GM21825 (cell line): ENCODE measurements around the gene ENTPD1.
"Not testable (repeated sequence)": the region's sequence is repeated elsewhere in the genome, so short reads cannot be mapped to it uniquely, and the experiment has no call there.

Experiments used
- ATAC-seq: cut with Tn5 transposase; IDR thresholded peaks from one replicate; pipeline ENCODE4 v1.9.1; 2021; ENCODE audit warnings: mild to moderate bottlenecking, moderate library complexity; ENCODE audit not compliant: unreplicated experiment

The ENTPD1 gene, protein sequence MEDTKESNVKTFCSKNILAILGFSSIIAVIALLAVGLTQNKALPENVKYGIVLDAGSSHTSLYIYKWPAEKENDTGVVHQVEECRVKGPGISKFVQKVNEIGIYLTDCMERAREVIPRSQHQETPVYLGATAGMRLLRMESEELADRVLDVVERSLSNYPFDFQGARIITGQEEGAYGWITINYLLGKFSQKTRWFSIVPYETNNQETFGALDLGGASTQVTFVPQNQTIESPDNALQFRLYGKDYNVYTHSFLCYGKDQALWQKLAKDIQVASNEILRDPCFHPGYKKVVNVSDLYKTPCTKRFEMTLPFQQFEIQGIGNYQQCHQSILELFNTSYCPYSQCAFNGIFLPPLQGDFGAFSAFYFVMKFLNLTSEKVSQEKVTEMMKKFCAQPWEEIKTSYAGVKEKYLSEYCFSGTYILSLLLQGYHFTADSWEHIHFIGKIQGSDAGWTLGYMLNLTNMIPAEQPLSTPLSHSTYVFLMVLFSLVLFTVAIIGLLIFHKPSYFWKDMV

DNA sequence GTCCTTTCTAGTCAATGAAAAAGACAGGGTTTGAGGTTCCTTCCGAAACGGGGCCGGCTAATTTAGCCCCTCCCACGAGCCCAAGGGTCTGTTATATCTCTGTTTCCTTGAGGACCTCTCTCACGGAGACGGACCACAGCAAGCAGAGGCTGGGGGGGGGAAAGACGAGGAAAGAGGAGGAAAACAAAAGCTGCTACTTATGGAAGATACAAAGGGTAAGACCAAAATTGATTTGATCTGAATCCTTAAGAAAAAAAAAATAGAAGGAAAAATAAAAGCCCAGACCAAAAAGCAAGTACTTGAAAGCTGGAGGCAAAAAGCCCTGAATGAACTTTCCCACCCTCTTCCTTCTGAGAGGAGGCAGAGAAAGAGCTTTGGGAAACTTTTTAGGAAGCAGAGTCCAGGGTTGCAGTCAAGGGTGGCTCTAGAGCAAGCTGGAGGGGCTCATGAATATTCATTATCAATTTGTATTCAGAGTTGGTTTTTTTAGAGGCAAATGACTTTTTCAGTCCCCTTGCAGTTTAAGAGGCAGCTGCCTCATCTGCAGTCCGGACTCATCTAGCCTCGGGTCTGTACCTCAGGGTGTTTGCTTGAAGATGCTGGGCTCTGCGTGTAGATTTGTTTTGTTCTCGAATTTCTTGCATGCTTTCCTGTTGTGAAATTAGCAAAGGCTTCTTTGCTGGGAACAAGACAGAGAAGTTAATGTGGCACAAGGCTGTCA, at the start of gene ENTPD1:
Gene ENTPD1 (plus strand): TSS at position 123 of the 721 bp plus-strand sequence. CDS start 77 bp downstream, at position 200.
- no peak for ATAC-seq

DNA sequence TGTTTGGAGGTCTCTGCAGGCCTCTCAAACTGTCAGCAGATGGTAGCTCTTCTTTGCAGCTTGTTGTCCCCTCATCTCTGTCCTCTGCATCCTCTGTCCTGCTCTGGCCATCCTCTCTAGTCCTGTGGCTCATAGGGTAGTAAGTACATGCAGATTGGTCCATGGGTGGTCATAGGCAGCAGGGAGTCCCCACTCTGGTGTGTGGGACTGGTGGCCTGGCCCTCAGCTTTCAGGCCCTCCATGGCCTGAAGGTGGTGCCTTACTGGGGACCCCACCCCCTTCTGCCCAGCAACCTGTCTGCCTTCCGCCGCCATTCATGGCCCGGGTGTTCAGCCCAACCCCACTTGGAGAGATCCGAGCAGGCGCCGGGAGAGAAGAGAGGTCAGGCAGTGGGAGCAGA, 49.4 kb upstream of the ENTPD1 start:
- no peak for ATAC-seq

DNA sequence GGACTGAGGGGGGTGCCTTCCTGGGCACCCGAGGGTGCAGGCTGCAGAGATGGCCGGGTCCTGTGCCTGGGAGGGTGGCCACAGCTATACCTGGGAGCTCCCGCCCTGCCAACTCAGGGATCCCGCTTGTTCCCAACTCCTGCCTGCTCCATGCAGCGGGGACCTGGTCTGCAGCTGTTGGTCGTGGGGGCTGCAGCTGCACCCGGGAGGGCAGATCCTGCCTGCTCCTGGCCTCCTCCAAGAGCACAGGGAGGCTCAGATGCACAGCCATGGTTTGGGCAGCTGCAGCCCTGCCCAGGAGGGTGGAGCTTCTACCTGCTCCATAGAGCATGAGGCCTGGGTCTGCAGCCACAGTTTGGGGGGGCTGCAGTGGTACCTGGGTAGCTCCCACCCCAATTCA, 49.0 kb upstream of the ENTPD1 start:
- ATAC-seq: no peak

DNA sequence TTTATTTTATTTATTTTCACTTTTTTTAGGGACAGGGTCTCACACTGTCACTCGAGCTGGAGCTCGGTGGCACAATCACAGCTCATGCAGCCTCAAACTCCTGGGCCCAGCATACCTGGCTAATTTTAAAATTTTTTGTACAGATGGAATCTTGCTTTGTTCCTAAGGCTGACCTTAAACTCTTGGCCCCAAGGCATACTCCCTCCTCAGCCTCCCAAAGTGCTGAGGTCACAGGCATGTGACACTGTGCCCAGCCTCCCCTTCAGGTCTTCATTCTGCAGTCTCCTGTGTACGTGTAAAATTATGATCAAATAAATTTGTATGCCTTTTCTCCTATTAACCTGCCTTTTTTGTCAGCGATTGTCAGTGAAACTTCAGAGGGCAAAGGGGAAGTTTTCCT, 44.5 kb upstream of the ENTPD1 start:
- ATAC-seq: no peak

DNA sequence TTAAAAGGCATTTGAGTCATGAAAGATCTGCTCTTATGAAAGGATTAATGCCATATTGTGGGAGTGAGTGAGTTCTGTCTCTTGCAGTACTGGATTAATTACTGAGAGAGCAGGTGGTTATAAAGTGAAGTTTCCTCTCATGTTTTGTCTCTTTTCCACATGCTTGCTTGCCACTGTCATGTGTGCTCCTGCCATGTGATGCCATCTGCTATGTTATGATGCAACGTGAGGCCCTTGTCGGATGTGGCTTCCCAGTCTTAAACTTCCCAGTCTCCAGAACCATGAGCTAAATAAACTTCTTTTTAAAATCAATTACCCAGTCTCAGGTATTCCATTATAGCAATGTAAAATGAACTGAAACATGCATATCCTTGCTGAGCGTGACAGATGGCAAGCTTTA, 39.5 kb upstream of the ENTPD1 start:
- no peak for ATAC-seq

DNA sequence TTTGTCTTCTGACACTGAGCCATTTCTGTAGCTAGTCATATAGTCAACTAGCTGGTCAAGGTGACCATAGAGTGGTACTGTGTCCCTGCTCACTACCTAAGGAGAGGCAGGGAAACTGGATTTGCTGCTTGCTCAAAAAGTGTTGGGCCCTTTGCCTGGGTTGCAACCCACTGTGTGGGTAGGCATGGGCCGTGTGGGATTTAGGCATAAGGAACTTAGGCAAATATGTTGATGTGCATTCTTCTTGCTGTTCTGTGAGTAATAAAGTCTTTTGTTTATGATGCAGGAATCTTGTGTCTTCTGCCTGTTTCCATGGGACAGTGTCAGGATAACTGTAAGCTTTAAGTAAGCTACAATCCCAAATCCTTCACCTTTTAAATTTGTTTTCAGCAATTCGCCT, 39.1 kb upstream of the ENTPD1 start:
- ATAC-seq: no peak

DNA sequence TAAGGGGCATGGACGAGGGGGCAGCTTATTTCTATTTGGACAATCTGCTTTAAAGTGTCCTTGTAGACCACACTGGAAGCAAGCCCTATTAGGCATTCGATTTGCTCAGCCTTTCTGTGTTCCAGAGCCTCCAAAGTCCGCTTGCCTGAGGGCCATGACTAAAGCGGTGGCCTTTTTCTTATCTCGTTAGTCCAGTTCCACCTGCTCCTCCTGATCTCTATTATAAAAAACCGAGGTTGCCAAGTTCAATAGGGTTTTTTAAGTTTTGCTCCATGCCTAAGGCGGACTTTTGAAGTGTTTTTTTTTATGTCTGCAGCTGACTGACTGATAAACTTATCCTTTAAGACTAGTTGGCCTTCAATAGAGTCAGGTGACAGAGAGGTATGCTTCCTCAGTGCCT, 35.2 kb upstream of the ENTPD1 start:
- not testable (repeated sequence) for ATAC-seq

DNA sequence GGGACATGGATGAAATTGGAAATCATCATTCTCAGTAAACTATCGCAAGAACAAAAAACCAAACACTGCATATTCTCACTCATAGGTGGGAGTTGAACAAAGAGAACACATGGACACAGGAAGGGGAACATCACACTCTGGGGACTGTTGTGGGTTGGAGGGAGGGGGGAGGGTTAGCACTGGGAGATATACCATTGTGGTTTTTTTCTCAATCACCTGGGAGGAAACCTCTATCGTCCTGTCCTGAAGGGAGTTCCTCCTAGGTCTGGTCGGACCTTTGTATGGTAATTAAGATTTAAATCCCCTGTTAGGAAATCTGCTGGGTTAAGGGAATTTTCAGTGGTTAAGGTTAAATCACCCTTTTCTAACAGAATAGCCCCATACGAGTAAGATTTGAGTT, 33.5 kb upstream of the ENTPD1 start:
- not testable (repeated sequence) for ATAC-seq

DNA sequence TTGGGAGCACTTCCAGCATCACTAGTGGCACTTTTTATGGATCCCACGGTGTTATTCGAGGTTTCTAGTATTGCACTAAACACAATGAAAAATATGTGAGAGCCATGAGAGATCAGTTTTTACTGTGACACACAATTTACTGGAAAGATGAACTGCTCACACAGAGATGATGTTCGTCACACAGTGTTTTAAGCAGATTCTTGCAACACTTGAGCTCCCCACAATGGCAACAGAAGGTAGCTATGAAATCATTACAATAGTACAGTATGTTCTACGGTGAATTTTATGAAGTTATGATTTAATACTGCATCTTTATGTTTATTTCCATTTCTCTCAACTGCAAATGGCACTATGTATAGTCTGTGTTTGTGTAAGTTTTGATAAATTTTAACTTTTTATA, 27.4 kb upstream of the ENTPD1 start:
- ATAC-seq: no peak

DNA sequence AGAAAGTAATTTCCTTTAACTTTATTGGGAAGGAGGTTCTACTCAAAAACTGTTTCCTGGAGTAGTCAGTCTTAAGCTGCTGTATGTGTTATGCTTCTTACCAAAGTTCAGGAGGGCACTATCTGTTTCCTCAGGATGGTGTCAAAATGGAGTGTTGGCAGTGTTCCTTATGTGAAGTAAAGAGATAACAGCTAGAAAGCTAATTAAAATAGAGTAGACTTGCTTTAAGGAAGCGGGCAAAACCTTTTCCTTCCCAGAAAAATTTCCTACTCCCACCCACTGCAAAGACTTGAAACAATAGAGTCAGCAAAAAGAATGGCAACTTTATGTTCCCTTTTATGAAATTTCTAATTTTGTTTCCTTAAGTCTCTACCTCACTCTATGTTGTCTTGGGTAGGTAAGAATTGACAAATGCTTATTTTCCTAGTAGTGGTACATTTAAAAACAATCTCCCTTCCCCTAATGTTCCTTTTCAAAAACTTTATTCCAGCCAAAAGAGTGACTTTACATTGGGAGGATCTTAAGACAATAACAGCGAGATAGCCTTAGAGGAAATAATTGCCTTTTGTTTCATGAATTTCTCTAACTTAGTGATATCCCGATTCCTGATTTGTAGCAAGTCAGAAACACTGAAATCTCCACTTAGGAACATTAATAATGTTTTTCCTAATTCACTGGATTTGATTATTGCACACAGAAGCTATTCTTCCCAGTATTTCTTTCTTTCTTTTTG, 26.5 kb upstream of the ENTPD1 start:
- ATAC-seq: no peak

DNA sequence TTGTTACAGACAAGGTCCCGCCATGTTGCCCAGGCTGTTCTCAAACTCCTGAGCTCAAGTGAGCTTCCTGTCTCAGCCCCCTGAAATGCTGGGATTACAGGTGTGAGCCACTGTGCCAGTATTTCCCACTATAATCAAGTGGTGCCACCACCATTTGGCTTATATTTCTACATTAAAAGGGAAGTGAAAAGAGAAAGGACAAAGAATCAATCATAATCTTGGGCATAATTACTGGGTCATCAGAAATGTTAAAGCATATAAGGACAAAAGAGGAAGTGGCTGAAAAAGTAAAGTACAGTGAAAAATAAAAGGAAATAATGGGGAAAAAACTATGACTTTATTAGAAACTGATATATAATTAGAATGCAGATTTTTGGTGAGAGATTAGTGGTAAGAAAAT, 25.7 kb upstream of the ENTPD1 start:
- no peak for ATAC-seq

DNA sequence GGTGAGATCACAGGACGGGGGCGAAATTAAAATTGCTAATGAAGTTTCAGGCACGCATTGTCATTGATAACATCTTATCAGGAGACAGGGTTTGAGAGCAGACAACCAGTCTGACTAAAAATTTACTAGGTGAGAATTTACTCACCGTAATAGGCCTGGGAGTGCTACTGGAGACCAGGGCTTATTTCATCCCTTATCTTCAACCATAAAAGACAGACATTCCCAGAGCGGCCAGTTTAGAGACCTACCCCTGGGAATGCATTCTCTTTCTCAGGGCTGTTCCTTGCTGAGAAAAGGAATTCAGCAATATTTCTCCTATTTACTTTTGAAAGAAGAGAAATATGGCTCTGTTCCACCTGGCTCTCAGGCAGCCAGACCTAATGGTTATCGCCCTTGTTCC, 23.1 kb upstream of the ENTPD1 start:
- ATAC-seq: not testable (repeated sequence)

DNA sequence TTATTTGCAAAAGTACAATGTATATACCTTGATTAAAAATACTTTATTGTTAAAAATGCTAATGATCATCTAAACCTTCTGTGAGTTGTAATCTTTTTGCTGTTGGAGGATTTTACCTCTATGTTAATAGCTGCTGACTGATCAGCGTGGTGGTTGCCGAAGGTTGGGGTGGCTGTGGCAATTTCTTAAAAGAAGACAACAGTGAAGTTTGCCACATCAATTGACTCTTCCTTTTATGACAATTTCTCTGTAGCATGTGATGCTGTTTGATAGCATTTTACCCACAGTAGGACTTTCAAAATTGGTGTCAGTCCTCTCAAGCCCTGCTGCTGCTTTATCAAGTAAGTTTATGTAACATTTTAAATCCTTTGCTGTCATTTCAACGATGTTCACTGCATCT, 16.9 kb upstream of the ENTPD1 start:
- no peak for ATAC-seq

DNA sequence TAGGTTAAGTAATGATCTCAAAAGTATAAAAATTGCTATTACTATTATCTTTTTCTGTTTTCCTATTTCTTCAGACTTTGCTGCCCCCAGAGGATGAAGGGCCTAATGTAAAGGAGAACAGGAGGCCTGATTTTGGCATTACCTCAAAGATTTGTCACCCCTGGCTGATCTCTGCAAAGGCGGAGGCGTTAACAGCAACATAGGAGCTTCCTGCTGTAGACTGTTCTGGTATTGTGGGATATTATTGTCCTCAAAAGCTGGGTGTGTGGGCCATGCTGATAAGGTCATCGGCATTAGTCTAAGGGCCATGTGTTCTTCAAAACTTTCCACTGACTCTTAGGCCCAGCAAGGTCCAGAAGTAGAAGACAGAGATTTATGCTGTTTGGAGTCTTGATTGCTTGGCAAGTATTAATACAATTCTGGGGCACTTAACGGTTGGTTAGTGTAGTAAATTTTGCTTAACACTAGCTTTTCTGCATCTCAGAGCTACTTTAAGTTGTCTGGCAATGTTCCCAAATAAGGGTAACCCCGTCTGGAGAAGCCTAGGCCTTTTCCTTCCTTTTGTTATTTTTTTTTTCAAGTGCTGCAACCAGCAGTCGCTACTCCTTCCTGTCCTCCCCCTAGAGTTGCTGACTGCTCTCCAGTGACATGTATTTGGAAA, 14.0 kb upstream of the ENTPD1 start:
- ATAC-seq: peak; percentile 57

DNA sequence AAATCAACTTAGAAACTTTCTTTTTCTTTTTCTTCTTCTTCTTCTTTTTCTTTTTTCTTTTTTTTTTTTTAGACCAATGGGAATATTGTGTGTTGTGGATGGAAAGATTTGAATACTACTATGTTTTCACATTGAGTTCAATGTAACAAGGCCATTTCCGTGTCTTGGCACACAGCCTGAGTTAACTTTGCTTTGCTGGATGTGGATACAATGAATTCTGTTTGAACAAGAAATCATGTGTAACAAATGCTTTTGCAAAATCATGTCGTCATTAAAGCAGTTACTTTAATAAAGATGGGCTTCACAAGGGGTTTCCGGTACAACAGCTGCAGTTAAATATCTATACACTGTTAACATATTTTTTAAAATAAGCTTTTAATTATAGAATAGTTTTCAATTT, 13.5 kb upstream of the ENTPD1 start:
- peak; percentile 14 for ATAC-seq

DNA sequence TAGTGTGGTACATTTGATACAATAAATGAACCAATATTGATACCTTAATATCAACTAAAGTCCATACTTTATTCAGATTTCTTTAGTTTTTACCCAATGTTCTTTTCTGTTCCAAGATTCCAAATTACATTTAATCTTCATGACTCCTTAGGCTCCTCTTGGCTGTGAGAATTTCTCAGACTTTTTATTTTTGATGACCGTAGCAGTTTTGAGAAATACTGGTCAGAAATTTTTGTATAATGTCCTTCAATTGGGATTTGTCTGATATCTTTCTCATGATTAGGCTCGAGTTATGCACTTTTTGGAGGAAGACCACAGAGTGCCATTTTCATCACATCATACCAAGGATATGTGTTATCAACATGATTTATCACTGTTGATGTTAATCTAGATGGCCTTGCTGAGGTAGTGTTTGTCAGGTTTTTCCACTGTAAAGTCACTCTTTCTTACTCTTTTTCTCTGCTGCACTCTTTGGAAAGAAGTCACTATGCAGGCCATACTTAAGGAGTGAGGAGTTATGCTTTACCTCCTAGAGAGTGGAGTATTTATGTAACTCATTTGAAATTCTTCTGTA, 12.9 kb upstream of the ENTPD1 start:
- no peak for ATAC-seq

DNA sequence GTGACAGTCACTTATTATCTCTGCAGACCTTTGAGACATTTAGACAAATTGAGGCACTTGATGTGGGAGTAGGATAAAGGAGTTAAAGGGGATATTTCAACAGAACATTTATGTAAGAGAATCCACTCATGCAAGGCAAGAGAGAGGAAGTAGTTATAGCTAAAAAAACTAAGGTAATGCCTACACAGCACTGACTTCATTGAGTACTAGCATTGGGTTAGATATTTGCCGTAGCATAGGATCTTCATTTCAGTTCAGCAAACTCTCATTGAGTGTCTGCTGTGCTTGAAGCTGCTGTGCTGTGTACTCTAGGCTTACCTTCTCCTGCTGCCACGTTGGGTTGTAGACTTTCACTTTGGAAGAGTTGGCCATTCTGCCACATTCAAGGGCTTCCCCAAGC, 10.5 kb upstream of the ENTPD1 start:
- ATAC-seq: no peak

DNA sequence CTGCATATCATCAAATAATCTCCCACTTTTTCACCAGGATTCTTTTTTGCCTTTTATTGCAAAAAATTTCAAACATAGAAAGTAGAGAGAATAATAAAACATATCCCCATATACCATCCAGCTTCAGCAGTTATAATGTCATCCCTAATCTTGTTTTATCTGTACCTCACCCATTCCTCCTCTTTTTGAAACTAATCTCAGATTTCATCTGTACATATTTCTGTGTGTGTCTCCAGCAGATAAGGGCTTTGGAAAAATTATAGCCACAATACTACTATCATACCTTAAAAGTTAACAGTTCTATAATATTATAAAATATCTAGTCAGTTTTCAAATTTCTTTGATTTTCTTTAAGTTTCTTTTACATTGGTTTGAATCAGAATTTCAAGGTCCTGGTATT, 7.6 kb upstream of the ENTPD1 start:
- ATAC-seq: no peak

DNA sequence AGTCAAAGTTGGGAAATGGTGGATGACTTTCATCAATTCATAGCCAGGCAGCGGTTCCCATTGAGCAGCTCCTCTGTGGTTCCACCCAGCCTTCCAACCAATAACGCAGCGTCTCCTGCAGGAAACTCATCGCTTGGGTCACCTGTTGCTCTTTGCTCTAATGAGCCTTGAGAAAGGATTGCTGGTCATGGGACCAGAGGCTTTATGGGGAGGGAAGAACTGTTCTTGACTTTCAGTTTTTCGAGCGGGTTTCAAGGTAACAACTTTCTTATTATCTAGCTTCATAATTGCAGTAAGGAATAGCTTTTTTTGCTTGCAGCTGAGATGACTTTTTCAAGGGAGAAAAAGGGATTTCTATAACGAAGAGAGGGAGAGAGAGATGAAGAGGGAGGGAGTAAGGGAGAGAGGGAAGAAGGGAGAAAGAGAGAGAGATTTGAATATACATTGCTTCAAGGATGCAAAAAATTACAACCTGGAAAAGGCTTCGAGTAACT, 405 bp upstream of the ENTPD1 start:
- peak; percentile 31 for ATAC-seq
